NCI-H82 (cell line): ENCODE results near the gene NEURL1B.

Experiments
- DNase-seq: peaks from one replicate; lab custom pipeline; 2025; lab: John Stamatoyannopoulos, UW

NEURL1B gene

GRCh38 chr5:172732201-172732865 is 91.3 kb downstream of the NEURL1B start:
- DNase-seq: no peak

DNA sequence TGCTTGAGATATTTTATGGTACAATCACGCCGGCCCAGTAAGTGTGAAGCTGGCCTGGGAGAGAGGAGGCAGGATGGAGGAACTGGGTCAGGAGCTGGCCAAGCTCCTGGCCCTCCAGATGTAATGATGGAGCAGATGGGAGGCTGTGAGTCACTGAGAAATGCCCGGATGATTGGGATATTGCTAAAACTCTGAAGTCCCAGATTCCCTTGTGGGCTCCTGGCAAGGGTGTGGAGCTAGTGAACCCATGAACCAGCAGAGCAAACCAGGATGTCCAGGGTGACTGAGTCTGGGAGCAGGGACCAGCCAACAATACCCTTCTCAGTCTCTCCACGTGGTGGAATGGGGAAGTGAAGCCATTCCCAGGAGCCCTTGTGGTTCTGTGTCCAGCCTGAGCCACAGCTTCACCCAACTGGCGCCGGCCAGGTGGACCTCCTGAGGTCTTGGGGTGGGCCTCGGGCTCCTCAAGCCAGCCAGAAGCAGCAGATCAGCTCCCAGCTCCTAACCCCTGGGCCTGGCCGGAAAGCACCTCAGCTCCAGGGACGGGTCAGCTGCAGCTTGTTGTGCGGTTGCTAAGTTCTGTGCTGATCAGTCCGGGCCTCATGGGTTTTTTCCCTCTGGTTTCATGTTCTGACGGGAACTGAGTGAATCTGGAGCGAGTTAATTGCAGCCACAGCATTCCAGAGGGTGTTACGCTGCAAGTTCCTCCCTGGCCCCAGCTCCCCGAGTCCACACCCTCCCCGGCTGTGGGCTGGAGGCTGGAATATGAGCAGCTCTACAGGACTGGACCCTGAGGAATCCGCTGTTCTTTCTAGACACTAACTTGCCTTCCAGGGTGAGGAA is 92.3 kb downstream of the NEURL1B start:
- no peak for DNase-seq

DNA sequence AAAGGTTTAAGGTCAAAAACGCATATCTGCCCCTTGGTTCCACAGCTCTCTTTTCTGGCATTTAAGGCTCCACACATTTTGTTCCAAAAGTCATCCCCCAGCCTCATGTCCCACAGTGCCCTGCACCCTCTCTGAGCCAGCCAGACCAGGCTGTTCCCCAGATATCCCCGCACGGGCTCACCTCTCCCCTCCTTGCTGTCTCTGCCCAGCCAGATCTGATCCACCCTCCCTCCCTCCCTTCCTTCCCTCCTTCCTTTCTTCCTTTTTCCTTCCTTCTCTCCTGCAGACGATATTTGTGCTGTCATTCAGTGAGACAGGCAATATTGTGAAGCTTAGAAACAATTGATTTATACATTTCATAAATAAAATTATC is 92.9 kb downstream of the NEURL1B start:
- DNase-seq: no peak

- no peak for DNase-seq
Measured at GRCh38 chr5:172735141-172735831, 94.2 kb downstream of the NEURL1B start.

- DNase-seq: no peak
Measured at GRCh38 chr5:172736508-172737135, 95.6 kb downstream of the NEURL1B start.

DNA sequence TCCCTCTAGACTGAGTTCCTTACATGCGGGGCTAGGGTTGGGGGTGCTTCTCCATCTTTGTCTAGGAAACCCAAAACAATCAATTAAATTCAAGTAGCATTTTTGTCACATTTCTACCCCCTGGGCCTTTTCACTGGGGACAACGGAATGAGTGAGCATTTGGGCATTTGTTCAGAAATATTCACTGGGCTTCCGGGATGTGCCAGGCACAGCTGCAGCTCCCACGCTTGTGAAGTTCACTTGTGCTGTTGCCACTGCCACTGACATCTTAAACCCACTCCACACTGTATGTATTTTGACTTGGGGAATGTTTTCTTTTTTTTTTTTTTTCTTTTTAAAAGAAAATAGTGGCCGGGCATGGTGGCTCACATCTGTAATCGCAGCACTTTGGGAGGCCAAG is 98.3 kb downstream of the NEURL1B start:
- no peak for DNase-seq

DNA sequence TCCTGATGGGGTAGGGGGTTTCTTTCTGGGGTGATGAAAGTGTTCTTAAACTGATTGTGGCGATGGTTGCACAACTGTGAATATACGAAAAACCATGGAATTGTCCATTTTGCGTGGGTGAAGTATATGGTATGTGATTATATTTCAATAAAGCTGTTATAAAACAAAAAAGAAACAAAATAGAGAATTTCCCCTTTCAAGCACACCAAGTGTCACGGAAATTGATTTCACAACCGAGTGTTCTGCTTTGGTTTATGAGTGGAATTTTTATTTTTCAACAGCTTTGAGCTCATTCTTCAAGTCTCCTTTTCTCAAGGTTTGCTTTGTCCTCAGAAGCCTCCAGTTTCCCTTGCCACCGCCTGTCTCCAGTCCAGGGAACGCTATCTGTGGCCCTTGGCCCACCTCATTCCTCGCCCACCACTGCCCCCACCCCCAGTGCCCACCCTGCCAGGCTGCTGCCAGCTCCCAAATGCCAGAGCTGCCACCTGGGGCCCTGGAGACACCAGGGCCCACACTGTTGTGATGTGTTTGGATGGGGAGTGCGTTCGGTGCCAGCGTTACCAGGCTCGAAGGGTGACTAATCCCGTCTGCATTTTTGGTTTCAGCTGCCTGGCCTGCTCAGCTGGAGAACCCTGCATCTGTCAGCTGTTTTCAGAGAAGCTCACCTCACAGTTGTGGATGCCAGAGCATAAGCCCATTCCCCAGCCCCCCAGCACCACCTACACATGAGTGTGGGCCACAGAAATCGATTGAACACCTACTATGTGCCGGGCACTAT is 99.6 kb downstream of the NEURL1B start:
- DNase-seq: no peak
